Measurements from ENCODE around the gene DISC1.

The DISC1 gene

GRCh38 chr1:232077809-232078208, 451.2 kb downstream of the DISC1 start:
- DNase-seq, result no peak

GRCh38 chr1:232084584-232085223, 458.1 kb downstream of the DISC1 start:
- no peak for DNase-seq

GRCh38 chr1:232090816-232091215, 464.2 kb downstream of the DISC1 start:
- no peak for DNase-seq

Measured in activated CD4-positive, alpha-beta T cell treated with anti-CD3 and anti-CD28 coated beads for 4 hours (primary cell).